ENCODE results near the gene PSAPL1.

- no peak for TF ChIP-seq CTCF (IDR thresholded peaks at IDR 0.05)
- no peak for TF ChIP-seq POLR2A (IDR thresholded peaks at IDR 0.05)
Observed at GRCh38 chr4:7436256-7436655, 1.5 kb upstream of the PSAPL1 start.
